HG03571 (cell line): ENCODE results near the gene F2RL1.
"Not testable (repeated sequence)": the region's sequence is repeated elsewhere in the genome, so short reads cannot be mapped to it uniquely, and the experiment has no call there.

ENCODE experiments used
- ATAC-seq: cut with Tn5 transposase; IDR thresholded peaks from one replicate; pipeline ENCODE4 v1.9.1; 2021; ENCODE audit not compliant: unreplicated experiment

The F2RL1 gene

DNA sequence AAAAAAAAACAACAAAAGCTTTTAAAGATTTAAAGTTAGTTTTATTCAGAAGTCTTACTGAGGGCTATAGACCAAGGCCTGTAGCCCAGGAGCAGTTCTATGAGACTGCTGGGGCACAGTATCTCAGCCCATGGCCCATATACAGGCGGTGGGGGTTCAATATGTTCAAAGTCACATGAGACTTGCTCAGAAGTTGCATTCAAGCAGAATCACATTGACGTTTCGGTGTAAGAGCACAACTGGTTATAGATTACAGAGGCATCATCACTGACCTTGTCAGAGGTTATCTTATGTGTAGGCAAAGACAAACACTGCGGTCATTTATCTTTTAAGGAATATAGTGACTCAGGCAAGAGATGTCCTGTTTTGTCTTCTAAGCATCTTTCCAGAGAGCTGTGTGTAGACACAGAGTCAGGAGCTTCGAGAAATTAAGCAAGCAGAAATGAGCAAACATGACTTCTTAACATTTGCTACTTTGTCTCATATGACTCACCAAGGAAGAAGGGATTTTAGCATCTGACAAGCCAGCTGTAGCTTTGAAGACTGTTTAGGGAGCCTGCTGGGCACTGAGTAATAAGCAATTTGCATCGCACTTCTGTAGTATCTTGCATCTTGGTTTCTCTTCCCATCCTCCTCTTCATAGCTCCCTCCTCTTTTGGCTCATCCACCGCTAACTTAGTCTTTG lies 12.9 kb upstream of the F2RL1 start:
- no peak for ATAC-seq

GRCh38 chr5:76807296-76807695 lies 11.5 kb upstream of the F2RL1 start:
- ATAC-seq: no peak

DNA sequence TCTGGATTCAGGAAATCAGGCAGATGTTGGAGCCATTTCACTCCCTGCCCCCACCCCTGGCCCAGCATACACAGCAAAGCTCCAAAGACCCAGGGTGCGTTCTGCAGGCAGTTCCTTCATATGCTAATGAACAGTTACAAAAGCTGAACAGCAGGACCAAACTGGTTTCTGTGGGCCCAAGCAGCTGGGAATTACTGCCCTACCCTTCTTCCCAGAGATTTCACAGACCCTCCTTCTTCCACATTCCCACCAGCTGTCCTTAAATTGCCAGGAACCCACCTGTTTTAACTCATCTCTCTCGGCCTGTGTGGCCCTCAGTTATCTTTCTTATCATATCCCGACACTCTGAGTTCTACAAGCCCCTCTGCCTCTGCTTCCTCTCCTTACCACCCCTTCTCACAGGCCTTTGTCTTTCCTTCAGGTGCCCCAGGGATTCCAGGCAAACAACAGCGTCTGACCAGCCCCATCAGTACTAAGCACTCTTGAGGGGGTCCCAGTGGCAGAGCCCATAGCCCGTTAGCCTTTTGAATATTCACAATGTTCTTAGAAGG lies 10.6 kb upstream of the F2RL1 start:
- ATAC-seq: no peak

DNA sequence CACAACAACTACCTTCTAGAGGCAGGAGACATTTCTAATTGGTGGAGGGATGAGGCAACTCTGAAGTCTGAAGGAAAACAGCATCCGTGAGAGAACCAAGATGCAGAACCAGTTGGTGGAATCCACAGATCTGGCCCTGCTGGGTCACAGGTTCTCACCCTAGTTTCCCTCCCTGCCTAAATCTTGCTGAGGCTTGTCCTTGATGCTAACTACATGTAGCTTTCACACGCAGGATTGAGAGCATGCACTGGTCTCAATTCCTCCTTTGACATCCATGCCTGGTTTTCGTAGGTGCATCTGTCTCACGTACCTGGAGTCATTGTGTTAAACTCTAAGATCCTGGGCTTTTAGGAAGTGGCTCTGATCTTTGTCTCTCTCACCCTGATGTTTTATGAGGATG lies 9.7 kb upstream of the F2RL1 start:
- no peak for ATAC-seq

DNA sequence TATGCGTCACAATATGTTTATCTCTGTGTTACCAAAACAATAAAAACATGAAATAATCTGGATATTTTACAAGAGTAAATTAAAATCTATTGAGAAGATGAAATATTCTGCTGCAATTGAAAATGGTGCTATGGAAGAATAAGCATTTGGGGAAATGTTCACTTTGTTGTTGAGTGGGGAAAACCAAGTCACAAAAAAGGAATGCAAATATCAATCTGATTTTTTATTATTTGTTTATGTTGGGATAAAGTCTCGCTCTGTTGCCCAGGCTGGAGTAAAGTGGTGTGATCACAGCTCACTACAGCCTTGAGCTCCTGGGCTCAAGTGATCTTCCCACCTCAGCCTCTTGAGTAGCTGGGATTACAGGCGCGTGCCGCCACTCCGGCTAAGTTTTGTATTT lies 8.6 kb upstream of the F2RL1 start:
- no peak for ATAC-seq

GRCh38 chr5:76811214-76811613 lies 7.6 kb upstream of the F2RL1 start:
- ATAC-seq: no peak

GRCh38 chr5:76812209-76812608 lies 6.6 kb upstream of the F2RL1 start:
- not testable (repeated sequence) for ATAC-seq

- no peak for ATAC-seq
These were observed 4.8 kb upstream of the F2RL1 start for GRCh38 chr5:76813982-76814562.

GRCh38 chr5:76816110-76816831 lies 2.6 kb upstream of the F2RL1 start:
- no peak for ATAC-seq

DNA sequence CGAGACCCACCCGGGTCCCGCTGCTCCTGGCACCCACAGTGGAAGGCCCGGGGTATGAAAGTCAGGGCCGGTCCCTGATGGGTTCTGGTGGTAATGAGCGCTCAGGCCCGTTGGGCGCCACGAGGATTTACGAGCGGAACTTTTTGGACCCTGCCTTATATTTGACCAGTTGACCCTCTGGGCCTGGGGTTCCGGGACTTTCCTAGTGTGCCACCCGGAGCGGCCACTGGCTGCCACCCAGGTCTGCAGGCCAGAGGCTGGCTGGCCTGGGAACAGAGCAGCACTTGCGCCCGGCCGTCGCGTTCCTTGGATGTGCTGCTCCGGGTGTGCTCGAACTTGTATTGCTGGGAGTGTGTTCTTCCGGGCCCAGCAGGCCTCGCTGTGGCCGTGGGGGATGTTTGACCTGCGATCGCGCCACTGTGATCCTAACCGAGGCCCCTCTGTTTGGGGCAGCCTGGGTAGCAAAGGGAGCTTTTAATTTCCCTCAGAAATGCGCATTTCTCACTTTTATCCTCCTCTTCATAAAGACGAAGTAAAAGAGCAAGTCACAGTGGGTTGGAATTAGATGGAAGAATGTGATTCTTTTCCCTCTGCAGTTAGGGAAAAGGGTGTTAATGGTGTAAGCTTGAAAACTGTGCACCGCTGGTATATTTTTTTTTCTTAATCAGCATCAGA lies 1.2 kb downstream of the F2RL1 start:
- ATAC-seq: no peak

- no peak for ATAC-seq
These were observed 1.7 kb downstream of the F2RL1 start for GRCh38 chr5:76820526-76820890.

- ATAC-seq: no peak
These were observed 2.3 kb downstream of the F2RL1 start for GRCh38 chr5:76821136-76821535.

DNA sequence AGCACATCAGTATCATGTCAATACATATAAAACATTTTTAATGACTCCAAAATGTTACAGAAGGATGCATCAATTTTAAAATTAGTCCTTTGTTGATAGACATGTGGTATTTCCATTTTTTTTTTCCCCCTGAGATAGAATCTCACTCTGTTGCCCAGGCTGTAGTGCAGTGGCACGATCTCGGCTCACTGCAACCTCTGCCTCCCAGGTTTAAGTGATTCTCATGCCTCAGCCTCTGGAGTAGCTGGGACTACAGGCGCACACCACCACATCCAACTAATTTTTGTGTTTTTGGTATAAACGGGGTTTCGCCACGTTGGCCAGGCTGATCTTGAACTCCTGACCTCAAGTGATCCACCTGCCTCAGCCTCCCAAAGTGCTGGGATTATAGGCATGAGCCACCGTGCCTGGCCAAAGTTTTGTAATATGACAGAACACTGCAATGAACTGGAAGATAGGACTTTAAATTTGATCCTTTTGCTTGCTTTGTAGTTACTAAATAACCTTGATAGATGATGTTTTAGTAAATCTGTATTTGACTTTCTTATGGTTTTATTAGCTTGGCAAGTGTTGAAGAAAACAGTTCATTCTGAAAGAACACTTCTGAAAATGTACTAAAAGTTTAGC lies 3.4 kb downstream of the F2RL1 start:
- not testable (repeated sequence) for ATAC-seq

- ATAC-seq: not testable (repeated sequence)
These were observed 7.6 kb downstream of the F2RL1 start for GRCh38 chr5:76826416-76826815.

- ATAC-seq: no peak
These were observed 12.3 kb downstream of the F2RL1 start for GRCh38 chr5:76831110-76831452.

DNA sequence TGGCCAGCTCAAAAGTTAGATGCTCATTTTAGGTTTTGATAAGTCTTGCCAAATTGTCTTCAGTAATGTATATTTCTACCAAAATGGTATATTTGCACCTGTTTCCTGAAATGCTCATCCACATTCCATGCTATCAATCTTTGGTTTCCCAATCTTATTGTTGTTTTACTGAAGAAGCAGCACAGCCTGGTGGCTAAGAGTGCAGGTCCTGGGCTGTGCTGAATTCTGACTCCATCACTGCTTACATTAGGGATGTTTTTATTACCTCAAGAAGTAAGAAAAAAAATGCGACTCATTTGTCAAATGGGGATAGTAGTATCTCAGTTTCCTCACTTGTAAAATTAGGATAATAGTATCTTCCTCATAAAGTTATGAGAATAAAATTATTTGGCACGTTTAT lies 17.4 kb downstream of the F2RL1 start:
- ATAC-seq: no peak

DNA sequence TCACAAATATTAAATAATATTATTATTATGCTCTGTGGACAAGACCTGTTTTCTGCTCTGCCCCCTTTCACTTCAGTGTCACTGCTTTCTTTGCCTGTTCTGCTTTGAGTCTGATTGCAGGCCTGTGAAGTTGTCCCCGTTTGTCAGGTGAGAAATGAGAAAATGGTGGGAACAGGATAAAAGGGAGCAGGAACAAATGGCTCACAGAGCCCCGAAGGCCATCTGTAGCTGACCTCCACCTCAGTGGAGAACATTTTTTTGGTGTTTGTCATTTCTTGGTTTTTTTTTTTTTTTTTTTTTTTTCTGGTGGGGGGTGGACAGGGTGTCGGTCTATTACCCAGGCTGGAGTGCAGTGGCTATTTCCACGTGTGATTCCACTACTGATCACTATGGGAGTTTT lies 17.8 kb downstream of the F2RL1 start:
- no peak for ATAC-seq

- ATAC-seq: no peak
These were observed 19.8 kb downstream of the F2RL1 start for GRCh38 chr5:76838481-76839261.

DNA sequence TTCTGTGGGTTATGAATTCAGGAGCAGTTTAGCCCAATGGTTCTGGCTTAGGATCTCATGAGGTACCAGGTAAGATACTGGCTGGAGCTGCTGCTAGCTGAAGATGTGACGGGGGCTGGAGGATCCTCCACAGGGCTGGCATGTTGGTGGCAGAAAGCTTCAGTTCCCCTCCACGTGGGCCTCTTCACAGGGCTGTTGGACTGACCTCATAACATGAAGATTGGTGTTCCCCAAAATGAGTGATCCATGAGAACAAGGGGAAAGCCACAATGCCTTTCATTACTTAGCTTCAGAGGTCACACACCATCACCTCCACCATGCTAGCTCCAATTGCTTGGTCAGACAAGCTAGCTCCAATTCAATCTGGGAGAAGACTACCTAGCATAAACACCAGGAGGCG lies 22.5 kb downstream of the F2RL1 start:
- no peak for ATAC-seq

DNA sequence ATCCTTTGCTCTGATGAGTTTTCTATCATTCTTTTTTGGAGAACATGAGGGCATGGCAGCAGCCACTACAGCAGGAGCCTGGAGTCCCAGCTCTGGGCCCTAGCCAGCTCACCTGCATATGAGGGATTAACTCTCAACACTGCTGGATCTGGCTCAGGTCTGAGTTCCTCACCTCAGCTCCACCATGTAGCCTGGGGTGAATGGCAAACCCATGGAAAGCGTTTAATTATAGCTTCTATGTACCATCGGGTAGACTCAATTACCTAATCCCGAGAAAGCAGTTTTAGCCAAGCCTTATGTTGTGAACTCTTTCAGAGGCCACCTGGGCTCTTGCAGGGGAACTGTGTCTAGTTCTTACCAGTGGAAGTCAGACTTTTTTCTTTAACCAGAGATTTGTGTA lies 27.1 kb downstream of the F2RL1 start:
- ATAC-seq: no peak
